H9 (cell line): Measurements from ENCODE around the gene MROH8. TPM values are rescaled to one million over a fixed set of nuclear protein-coding genes. Genes with fewer than 3 reads are reported as not detected.

Source experiments
- DNase-seq: peaks from one replicate; pipeline ENCODE4 v3.0.0-alpha.2; 2017
- H2AFZ ChIP-seq: one replicate; pipeline ENCODE4 v1.6.1; 2013; ENCODE audit warnings: mild to moderate bottlenecking, low read length, control low read depth, moderate library complexity
- H2AK5ac ChIP-seq: 2 replicates; pipeline ENCODE4 v1.6.1; 2013; ENCODE audit warnings: low read length, control low read depth, mixed read lengths; ENCODE audit not compliant: insufficient read length
- H2BK120ac ChIP-seq: one replicate; pipeline ENCODE4 v1.6.1; 2013; ENCODE audit warnings: low read depth, mild to moderate bottlenecking, low read length, control low read depth, inconsistent platforms; ENCODE audit not compliant: poor library complexity, severe bottlenecking
- H2BK12ac ChIP-seq: 2 replicates; pipeline ENCODE4 v1.6.1; 2013; ENCODE audit warnings: low read length, control low read depth, mixed read lengths, low read depth; ENCODE audit not compliant: insufficient read length
- H2BK15ac ChIP-seq: 2 replicates; pipeline ENCODE4 v1.6.1; 2013; ENCODE audit warnings: low read depth, low read length, control low read depth
- H2BK20ac ChIP-seq: one replicate; pipeline ENCODE4 v1.6.1; 2013; ENCODE audit warnings: low read depth, mild to moderate bottlenecking, low read length, control low read depth, inconsistent platforms; ENCODE audit not compliant: poor library complexity, severe bottlenecking
- H2BK5ac ChIP-seq: 2 replicates; pipeline ENCODE4 v1.6.1; 2013; ENCODE audit warnings: low read length, control low read depth, mixed read lengths; ENCODE audit not compliant: insufficient read length
- H3K14ac ChIP-seq: 2 replicates; pipeline ENCODE4 v1.6.1; 2013; ENCODE audit warnings: low read length, control low read depth; ENCODE audit not compliant: insufficient read depth
- H3K18ac ChIP-seq: 2 replicates; pipeline ENCODE4 v1.6.1; 2013; ENCODE audit warnings: low read depth, mild to moderate bottlenecking, mixed read lengths, low read length, control low read depth; ENCODE audit not compliant: insufficient read length
- H3K23ac ChIP-seq: 2 replicates; pipeline ENCODE4 v1.6.1; 2013; ENCODE audit warnings: low read length, control low read depth, mixed read lengths, low read depth; ENCODE audit not compliant: insufficient read length
- H3K23me2 ChIP-seq: 2 replicates; pipeline ENCODE4 v1.6.1; 2013; ENCODE audit warnings: low read depth, mild to moderate bottlenecking, mixed read lengths, low read length, control low read depth; ENCODE audit not compliant: insufficient read length, poor library complexity, severe bottlenecking
- H3K27ac ChIP-seq: 2 replicates; pipeline ENCODE4 v1.5.1; 2013; ENCODE audit warnings: low read length, control low read depth, mixed read lengths, low read depth; ENCODE audit not compliant: insufficient read length
- H3K27me3 ChIP-seq: 2 replicates; pipeline ENCODE4 v1.6.1; 2013; ENCODE audit warnings: low read length, control low read depth, inconsistent platforms; ENCODE audit not compliant: insufficient read depth
- H3K4ac ChIP-seq: 2 replicates; pipeline ENCODE4 v1.6.1; 2013; ENCODE audit warnings: low read depth, mild to moderate bottlenecking, control low read depth, inconsistent platforms, low read length, moderate library complexity
- H3K4me1 ChIP-seq: 2 replicates; pipeline ENCODE4 v1.6.1; 2013; ENCODE audit warnings: low read length, control low read depth, inconsistent platforms; ENCODE audit not compliant: insufficient read depth
- H3K4me2 ChIP-seq: 2 replicates; pipeline ENCODE4 v1.6.1; 2013; ENCODE audit warnings: low read length, control low read depth, mixed read lengths; ENCODE audit not compliant: insufficient read length, insufficient read depth
- H3K56ac ChIP-seq: 2 replicates; pipeline ENCODE4 v1.6.1; 2013; ENCODE audit warnings: low read depth, mild to moderate bottlenecking, mixed read lengths, low read length, control low read depth; ENCODE audit not compliant: insufficient read length
- H3K79me1 ChIP-seq: 2 replicates; pipeline ENCODE4 v1.6.1; 2013; ENCODE audit warnings: low read depth, mild to moderate bottlenecking, moderate library complexity, low read length, control low read depth, inconsistent platforms; ENCODE audit not compliant: insufficient read depth, poor library complexity, severe bottlenecking
- H3K79me2 ChIP-seq: 2 replicates; pipeline ENCODE4 v1.6.1; 2013; ENCODE audit warnings: low read length, control low read depth, inconsistent platforms; ENCODE audit not compliant: insufficient read depth
- H3K9ac ChIP-seq: 2 replicates; pipeline ENCODE4 v1.6.1; 2013; ENCODE audit warnings: low read length, control low read depth, mixed read lengths; ENCODE audit not compliant: insufficient read length; ENCODE audit errors: extremely low read depth
- H3K9me3 ChIP-seq: one replicate; pipeline ENCODE4 v1.6.1; 2013; ENCODE audit warnings: low read depth, low read length, inconsistent platforms; ENCODE audit not compliant: control insufficient read depth
- H3T11ph ChIP-seq: one replicate; pipeline ENCODE4 v1.6.1; 2013; ENCODE audit warnings: mild to moderate bottlenecking, low read length, control low read depth, inconsistent platforms
- H4K20me1 ChIP-seq: one replicate; pipeline ENCODE4 v1.6.1; 2013; ENCODE audit not compliant: control insufficient read depth, insufficient read length, insufficient read depth
- H4K5ac ChIP-seq: 2 replicates; pipeline ENCODE4 v1.6.1; 2013; ENCODE audit warnings: low read depth, mild to moderate bottlenecking, mixed read lengths, low read length, control low read depth; ENCODE audit not compliant: insufficient read length
- H4K8ac ChIP-seq: replicated peaks from 2 replicates; pipeline ENCODE4 v1.6.1; 2013; ENCODE audit warnings: low read length, control low read depth, mixed read lengths, low read depth; ENCODE audit not compliant: insufficient read length
- H4K91ac ChIP-seq: 2 replicates; pipeline ENCODE4 v1.6.1; 2013; ENCODE audit warnings: low read depth, mild to moderate bottlenecking, moderate library complexity, mixed read lengths, low read length, control low read depth; ENCODE audit not compliant: insufficient read length
- H3K27ac Mint-ChIP-seq, 3 experiments: 2 replicates in 2 of 3; 3 replicates in 1 of 3; pipeline ENCODE4 v1.8.0; 2020 to 2021; ENCODE audit warnings: mixed read lengths in 3 of 3, mild to moderate bottlenecking in 1 of 3, moderate library complexity in 1 of 3
- H3K27me3 Mint-ChIP-seq: 2 replicates; pipeline ENCODE4 v1.8.0; 2021; ENCODE audit warnings: low read depth, mild to moderate bottlenecking, moderate library complexity, mixed read lengths
- H3K36me3 Mint-ChIP-seq, 3 experiments: 2 replicates in 2 of 3; 3 replicates in 1 of 3; pipeline ENCODE4 v1.8.0; 2020 to 2021; ENCODE audit warnings: low read depth in 3 of 3, mixed read lengths in 3 of 3; ENCODE audit not compliant: insufficient read depth in 1 of 3
- H3K4me1 Mint-ChIP-seq, 2 experiments: 2 replicates each; pipeline ENCODE4 v1.8.0; 2020; ENCODE audit warnings: mixed read lengths in 2 of 2
- H3K4me3 Mint-ChIP-seq, 2 experiments: 2 replicates in 1 of 2; 3 replicates in 1 of 2; pipeline ENCODE4 v1.8.0; 2020 to 2021; ENCODE audit warnings: mild to moderate bottlenecking in 2 of 2, mixed read lengths in 2 of 2, moderate library complexity in 1 of 2
- H3K9me3 Mint-ChIP-seq, 2 experiments: 2 replicates in 1 of 2; 3 replicates in 1 of 2; pipeline ENCODE4 v1.8.0; 2020; ENCODE audit warnings: mild to moderate bottlenecking in 2 of 2, mixed read lengths in 2 of 2, moderate library complexity in 1 of 2
- WGBS: extraction: QIAGEN DNeasy Blood & Tissue Kit; methylation state at CpG from one replicate; pipeline ENCODE4 v1.1.7; 2013; ENCODE audit warnings: missing lambda C conversion rate, low lambda C conversion rate, mixed read lengths; ENCODE audit not compliant: insufficient read length; ENCODE audit errors: extremely low coverage; 5-methylcytosine and 5-hydroxymethylcytosine counted together
- total RNA-seq: library from RNA; stranded (reverse); gene quantifications from 2 replicates; pipeline ENCODE4 v1.2.1, GENCODE V29; 2021
- TF ChIP-seq, protein P1 (sequence below): fragments of 200-600 bp; sonication (generic); conservative IDR thresholded peaks from 3 replicates; pipeline ENCODE4 v1.8.0; 2021; ENCODE audit warnings: antibody characterized with exemption, mild to moderate bottlenecking

The MROH8 gene
- total RNA-seq, 1 experiment from 2014 or later = 0.90 TPM

DNA sequence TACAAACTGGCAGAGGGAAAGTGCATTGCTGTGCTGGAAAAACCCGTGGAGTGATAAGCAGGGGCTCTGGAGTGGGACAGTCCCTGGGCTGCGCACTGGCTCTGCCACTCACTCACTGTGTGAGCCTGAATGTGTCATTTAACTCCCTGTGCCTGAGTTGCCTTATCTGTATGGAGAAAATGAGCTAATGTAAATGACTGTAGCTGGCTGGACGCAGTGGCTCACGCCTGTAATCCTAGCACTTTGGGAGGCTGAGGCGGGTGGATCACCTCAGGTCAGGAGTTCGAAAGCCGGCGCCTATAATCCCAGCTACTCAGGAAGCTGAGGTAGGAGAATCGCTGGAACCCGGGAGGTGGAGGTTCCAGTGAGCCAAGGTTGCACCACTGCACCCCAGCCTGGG, 18.7 kb downstream of the MROH8 start:
- H3K56ac ChIP-seq = no peak overlapping the region
- H4K20me1 ChIP-seq = no peaks in the 10 kb centered on the region
- no peak overlapping the region for H2BK5ac ChIP-seq
- H2AFZ ChIP-seq = no peak overlapping the region
- H3K9me3 ChIP-seq = no peaks in the 10 kb centered on the region
- Mint-ChIP-seq H3K36me3 (no peaks in the 10 kb centered on the region), H3K4me1 (no peaks in the 10 kb centered on the region; a peak in 2 of 4 replicates), H3K9me3 (no peaks in the 10 kb centered on the region; a peak in 1 of 5 replicates), H3K27ac (no peak overlapping the region), H3K4me3 (no peak overlapping the region), H3K27me3 (peaks cover 2% of the 10 kb centered on the region)
- H3K18ac ChIP-seq = no peak overlapping the region
- H3K79me1 ChIP-seq = no peaks in the 10 kb centered on the region
- no peak overlapping the region for H3K27ac ChIP-seq
- H3K14ac ChIP-seq = no peak overlapping the region
- H4K5ac ChIP-seq = no peak overlapping the region
- H3K23ac ChIP-seq = no peak overlapping the region
- no peak overlapping the region for H2BK120ac ChIP-seq
- no peak overlapping the region for H2BK20ac ChIP-seq
- no peak for DNase-seq
- H3K4me2 ChIP-seq = no peak overlapping the region
- H3K4ac ChIP-seq = no peak overlapping the region
- H2BK15ac ChIP-seq = no peak overlapping the region
- TF ChIP-seq, protein P1, sequence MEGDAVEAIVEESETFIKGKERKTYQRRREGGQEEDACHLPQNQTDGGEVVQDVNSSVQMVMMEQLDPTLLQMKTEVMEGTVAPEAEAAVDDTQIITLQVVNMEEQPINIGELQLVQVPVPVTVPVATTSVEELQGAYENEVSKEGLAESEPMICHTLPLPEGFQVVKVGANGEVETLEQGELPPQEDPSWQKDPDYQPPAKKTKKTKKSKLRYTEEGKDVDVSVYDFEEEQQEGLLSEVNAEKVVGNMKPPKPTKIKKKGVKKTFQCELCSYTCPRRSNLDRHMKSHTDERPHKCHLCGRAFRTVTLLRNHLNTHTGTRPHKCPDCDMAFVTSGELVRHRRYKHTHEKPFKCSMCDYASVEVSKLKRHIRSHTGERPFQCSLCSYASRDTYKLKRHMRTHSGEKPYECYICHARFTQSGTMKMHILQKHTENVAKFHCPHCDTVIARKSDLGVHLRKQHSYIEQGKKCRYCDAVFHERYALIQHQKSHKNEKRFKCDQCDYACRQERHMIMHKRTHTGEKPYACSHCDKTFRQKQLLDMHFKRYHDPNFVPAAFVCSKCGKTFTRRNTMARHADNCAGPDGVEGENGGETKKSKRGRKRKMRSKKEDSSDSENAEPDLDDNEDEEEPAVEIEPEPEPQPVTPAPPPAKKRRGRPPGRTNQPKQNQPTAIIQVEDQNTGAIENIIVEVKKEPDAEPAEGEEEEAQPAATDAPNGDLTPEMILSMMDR = no peak
- H3K9ac ChIP-seq = no peak overlapping the region
- H3K79me2 ChIP-seq = no peaks in the 10 kb centered on the region
- H2AK5ac ChIP-seq = no peak overlapping the region
- H4K91ac ChIP-seq = no peak overlapping the region
- H3K4me1 ChIP-seq = no peaks in the 10 kb centered on the region
- H2BK12ac ChIP-seq = no peak overlapping the region
- no peaks in the 10 kb centered on the region for H3K27me3 ChIP-seq
- no peaks in the 10 kb centered on the region for H3K23me2 ChIP-seq
- H3T11ph ChIP-seq = no peak overlapping the region
- WGBS = no CpG with 5 or more reads among the region's 10 CpGs
- H4K8ac ChIP-seq = no peak overlapping the region
